CD1c-positive myeloid dendritic cell (primary cell): ENCODE data around the gene DMRT2.

ENCODE experiments used
- DNase-seq: peaks from one replicate; pipeline ENCODE4 v3.0.0-alpha.2; 2016; ENCODE audit errors: extremely low spot score

The DMRT2 gene

GRCh38 chr9:1050125-1050895 lies at the start of gene DMRT2:
TSS of gene DMRT2 (plus strand) at chr9:1050357. CDS start at chr9:1051614, 1,257 bp downstream.
- DNase-seq: peak; percentile 32

GRCh38 chr9:1001838-1002237 lies 48.3 kb upstream of the DMRT2 start:
- no peak for DNase-seq

- DNase-seq: no peak
Observed at GRCh38 chr9:1002678-1003077, 47.5 kb upstream of the DMRT2 start.

DNA sequence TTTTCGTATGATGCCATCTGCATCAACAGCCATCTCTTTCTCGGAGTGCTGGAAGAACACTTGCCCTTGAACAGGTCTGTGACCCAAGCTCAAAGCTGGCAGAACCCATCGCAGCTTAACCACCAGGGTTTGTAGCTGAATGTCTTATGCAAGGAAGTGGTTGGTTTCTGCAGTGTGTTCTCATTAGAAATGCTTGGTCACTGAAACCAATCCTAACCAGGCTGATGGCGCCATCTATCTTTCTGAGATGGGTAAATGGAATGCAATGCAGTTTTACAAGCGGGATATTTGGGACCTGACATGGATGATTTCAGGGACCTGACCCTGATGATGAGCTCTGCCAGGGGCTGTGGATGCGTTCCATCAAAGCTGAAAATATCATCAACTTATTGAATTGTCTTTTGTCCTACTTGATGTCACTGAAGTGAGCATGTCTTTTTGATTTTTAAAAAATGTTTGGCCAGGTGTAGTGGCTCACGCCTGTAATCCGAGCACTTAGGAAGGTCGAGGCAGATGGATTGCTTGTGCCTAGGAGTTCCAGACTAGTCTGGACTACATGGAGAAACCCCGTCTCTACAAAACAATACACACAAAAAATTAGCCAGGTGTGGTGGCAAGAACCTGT lies 45.0 kb upstream of the DMRT2 start:
- DNase-seq: peak; percentile 65

DNA sequence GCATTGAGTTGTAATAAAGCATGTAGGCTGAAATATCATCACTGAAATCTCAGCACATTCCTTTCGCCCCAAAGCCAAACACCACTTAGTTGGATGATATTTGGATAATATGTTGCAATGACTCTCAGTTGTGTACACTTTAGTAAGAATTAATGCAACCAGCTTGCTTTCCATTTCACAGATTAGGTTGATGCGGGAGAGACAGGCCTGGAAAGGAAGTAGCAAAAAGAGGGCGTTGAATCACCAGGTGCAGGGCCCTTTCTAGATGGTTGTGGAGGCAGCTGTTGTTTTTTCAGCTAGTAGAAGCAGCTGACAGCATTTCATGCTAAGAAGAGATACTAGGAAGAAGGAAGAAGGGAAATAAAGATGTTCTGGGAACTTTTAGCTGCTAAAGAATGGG lies 42.8 kb upstream of the DMRT2 start:
- no peak for DNase-seq

DNA sequence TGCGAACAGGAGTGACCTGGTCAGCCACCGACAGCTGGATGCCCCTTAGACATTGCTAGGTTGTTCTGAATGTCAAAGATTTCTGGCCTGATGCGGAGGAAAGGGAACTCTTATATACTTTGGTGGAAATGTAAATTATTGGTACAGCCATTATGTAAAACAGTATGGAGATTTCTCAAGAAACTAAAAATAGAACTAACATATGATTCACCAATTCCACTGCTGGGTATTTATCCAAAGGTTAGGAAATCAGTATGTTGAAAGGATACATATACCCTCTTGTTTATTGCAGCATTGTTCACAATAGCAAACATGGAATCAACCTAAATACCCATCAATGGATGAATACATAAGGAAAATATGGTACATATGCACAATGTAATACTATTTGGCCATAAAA lies 41.9 kb upstream of the DMRT2 start:
- peak; percentile 45 for DNase-seq

DNA sequence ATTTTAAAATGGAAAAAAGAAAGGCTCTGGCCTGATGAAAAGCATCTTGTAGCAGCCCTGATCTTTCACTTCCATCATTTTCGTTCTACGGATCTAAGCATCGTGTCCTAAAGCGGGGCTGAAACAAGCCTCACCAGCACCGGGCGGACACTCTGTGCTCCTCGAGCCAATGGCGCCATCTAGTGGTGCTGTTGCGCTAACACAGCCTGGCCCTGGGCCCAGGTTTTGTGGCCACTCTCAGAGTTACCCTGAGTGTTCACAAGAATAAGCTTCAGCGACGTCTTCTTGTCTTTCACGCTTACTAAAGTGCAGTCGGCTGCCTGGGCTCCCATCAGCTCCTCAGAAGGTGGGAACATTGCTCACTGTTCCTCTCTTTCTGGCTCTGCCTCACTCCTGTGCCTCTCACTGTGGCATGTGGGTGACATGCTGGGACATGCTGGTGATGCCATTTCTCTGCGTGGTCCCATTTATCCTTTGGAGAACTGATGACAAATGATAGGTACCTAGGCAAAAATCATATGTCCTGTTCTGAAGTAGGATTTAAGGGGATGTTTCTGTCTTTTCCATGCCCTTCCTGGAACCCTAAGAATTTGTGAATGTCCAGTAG lies 41.0 kb upstream of the DMRT2 start:
- DNase-seq: peak; percentile 90

DNA sequence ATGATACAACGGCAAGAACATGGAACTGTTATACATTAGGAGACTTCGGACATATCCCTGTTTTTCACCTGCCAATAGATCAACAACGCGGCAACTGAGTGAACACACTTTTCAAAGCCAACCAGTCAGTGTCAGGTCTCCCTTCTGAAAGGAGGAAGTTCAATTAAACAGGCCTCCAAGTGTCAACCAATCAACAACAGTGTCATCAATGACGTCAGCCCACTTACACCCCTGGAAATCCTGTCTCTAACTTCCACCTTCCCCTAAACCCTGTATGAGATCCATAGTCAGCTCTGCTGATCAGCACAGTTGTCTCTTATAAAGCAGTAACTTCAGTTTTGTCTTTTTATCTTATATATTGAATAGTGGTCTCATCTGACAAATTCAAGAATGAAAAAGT lies 37.1 kb upstream of the DMRT2 start:
- DNase-seq: peak; percentile 47

- no peak for DNase-seq
Observed at GRCh38 chr9:1014225-1014624, 35.9 kb upstream of the DMRT2 start.

- DNase-seq: no peak
Observed at GRCh38 chr9:1014640-1015039, 35.5 kb upstream of the DMRT2 start.

DNA sequence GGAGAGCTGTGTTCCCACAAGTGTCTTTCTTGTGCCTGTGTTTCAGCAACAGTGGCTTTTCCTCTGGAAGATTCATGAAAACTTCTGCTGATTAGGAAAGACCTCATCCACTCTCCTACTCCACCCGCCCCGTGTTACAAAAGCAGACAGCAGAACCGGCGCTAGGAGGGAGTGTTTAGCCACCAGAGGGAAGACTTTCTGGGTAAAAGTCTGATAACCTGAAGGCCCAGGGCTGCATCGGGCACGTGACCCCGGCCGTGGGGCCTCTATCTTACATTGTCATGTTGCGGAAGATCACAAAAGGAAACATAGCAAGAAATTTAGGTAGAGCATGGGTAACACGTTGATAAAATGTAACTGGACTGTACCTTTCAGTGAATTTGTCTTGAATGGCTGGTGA lies 32.0 kb upstream of the DMRT2 start:
- DNase-seq: no peak

DNA sequence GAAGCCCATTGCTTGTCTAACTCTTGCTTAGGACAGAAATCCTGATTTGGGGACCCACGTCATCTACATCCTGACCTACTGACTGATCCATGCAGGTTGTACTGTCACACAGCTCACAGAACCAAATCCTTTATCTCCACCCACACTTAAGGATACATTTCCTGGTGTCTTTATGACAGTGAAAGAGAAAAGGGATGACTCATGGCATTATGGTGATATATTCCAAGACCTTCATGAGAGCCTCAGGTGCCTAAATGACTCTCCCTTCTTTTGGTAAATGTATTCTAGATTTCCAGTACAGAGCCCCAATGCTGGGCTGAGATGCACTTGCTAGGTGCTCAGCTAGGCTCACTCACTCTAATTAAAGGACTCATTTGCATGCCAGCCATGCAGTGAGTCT lies 26.0 kb upstream of the DMRT2 start:
- no peak for DNase-seq

DNA sequence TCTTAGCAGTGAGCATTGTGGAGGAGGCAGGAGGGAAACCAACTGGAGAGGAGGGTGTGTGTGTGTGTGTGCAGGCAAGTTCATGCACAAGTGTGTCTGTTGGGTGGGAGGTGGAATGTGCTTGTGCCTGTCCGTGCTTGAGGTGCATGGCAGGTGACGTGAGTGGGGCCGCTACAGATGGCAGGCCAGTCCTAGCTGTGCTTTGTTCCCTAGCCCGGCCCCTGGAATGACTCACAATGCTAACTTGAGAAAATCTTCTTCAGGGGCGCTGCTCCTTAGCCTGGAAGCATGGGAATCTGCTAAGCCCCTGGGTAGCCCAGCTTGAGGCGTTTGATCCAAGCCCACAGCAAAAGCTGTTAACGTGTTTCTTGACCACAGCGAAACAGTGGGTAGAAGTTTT lies 25.0 kb upstream of the DMRT2 start:
- no peak for DNase-seq

DNA sequence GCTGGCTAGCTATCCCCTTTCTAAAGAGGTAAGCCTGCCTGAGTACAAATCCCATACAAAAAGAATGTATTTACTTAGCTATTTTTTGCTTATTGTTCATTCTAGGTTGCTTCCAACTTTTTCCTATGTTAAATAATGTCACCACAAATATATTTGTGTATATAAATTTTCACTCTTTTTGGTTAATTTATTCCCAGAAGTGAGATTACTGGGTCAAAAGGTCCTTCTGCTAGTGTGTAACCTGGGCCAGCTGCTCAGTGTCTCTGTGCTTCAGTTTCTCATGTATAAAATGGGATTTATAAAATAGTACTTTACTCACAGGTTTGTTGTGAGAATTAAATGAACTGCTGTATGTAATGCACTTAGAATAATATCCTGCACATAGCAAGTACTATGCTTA lies 23.9 kb upstream of the DMRT2 start:
- no peak for DNase-seq

- DNase-seq: no peak
Observed at GRCh38 chr9:1028501-1029190, 21.5 kb upstream of the DMRT2 start.

DNA sequence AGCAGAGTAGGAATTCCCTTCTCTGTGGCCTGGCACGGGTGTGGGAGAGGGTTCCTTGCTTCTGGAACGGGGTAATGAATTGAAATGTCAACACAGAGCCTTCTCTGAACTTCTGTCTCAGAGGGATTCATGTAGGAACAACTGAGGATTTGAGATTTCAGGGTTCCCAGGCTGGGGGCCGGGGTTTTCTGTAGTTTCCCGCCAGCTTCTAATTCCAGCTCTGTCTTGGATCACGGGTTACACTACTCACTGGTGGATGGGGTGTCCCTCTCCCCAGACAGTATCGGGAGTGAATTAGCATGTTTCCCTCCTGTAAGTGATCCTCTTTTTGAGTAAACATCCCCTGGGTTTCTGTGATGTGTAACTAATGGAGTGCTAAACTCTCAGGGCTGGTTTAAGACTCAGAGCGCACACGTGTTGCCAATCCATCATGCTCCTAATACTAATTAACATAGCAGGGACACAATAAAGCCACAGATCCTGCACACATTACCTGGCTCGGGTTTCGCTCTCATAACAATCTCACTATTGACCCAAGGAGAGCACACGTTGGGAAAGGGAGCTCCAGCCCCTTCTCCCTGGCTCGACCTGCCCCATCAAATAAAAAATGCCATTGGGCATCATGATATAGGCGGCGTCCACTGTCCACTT lies 18.1 kb upstream of the DMRT2 start:
- no peak for DNase-seq

GRCh38 chr9:1034271-1034670 lies 15.9 kb upstream of the DMRT2 start:
- DNase-seq: no peak

- no peak for DNase-seq
Observed at GRCh38 chr9:1039589-1039988, 10.6 kb upstream of the DMRT2 start.

DNA sequence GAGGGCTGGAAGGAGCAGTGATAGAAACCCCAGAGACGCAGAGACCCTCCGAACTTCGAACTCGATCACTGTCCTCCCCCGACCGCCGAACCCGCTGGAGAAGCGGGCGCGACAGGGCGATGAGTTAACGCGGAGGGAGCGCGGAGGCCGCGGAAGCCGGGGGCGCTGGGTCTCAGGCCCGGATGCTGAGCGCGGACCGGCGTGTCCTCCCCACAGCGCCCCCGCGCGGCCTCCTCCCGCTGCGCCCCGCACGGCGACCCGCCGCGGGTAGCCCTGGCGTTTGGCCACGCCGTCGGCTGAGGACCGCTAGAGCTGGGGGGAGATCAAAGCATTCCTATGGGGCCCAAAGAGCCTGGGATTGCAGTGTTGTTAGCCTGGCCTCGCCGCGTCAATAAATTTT lies 7.7 kb upstream of the DMRT2 start:
- DNase-seq: peak; percentile 25

DNA sequence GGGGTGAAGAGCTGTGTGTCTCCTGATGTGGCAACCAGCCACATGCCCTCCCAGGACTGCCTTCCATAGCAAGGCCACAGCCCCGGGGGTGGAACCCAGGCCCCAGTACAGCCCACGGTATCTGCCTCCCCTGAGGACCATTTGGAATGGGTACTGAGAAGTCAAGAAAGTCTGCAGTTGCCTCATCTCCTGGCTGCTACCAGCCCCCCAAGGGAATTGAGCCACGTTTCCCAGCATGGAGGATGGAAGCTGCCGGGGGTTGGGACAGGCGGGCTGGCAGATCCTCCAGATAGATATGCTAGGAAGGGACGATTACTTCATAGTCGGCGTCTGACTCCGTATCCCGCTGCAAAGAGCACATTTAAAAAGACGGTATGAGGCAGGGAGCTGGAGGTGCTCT lies 5.5 kb upstream of the DMRT2 start:
- no peak for DNase-seq

- no peak for DNase-seq
Observed at GRCh38 chr9:1046639-1047572, 3.3 kb upstream of the DMRT2 start.
